ENCODE results near the gene ACMSD. TPM values are rescaled to one million over a fixed set of nuclear protein-coding genes. Genes with fewer than 3 reads are reported as not detected.

ACMSD gene
- total and polyA plus RNA-seq, 3 donors from 2014 or later = 0.25 TPM; not detected in 2

DNA sequence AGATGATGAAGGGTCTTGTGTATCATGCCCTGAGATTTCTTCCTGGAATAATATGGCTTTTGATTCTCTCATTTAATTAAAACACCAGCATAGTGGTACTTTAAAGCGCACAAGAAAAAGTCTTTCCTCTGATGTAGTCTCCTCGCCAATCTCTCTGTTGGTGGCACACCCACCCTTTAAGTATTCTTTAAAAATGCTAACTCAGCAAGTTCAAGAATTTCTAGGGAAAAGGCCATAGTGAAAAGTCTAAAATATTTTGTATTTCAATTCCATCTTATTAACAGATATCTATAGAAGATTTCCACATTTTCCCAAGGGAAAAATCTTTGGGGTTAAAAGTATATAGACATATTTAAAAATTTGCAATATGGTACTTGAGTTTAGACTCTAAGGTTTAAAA is 34.7 kb downstream of the ACMSD start:
- intact Hi-C loops (cut with DNase I; ENCODE audit: low total_unique reads) = no loop called here
- WGBS, 2 donors = 98 to 99% methylated on average over 2 of the region's 2 CpGs
- Histone ChIP-seq H3K36me3 (ENCODE audit: low read depth, missing control alignments) (no peaks in the 10 kb centered on the region), H3K27ac (no peak overlapping the region), H3K9me3 (no peaks in the 10 kb centered on the region), H3K4me3 (no peak overlapping the region), H3K27me3 (no peaks in the 10 kb centered on the region), H3K4me1 (no peaks in the 10 kb centered on the region)
- DNase-seq = no peak
- no peak for TF ChIP-seq POLR2A (IDR thresholded peaks at IDR 0.05)
- TF ChIP-seq, protein P1, sequence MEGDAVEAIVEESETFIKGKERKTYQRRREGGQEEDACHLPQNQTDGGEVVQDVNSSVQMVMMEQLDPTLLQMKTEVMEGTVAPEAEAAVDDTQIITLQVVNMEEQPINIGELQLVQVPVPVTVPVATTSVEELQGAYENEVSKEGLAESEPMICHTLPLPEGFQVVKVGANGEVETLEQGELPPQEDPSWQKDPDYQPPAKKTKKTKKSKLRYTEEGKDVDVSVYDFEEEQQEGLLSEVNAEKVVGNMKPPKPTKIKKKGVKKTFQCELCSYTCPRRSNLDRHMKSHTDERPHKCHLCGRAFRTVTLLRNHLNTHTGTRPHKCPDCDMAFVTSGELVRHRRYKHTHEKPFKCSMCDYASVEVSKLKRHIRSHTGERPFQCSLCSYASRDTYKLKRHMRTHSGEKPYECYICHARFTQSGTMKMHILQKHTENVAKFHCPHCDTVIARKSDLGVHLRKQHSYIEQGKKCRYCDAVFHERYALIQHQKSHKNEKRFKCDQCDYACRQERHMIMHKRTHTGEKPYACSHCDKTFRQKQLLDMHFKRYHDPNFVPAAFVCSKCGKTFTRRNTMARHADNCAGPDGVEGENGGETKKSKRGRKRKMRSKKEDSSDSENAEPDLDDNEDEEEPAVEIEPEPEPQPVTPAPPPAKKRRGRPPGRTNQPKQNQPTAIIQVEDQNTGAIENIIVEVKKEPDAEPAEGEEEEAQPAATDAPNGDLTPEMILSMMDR (IDR thresholded peaks at IDR 0.05) = no peak

DNA sequence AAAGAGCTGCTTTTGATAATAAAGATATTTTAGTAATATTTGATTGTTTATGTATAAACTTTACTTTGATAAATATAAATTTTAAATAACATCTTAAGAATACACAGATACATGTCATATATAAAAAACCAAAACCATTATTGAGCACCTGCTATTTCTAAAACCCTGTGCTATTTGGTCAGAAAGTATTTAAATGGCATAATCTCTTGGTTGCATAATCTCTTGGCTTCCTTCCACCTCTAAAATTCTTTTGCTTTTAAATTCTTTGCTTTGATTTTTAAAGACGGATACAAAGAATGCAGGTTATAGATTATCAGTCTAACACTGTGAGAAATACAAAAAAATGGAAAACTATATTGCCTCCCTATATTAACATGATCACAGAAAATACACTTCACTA is 36.9 kb downstream of the ACMSD start:
- DNase-seq = no peak
- no peaks in the 10 kb centered on the region for H3K9me3 ChIP-seq
- TF ChIP-seq, protein P1 (IDR thresholded peaks at IDR 0.05) = no peak
- TF ChIP-seq POLR2A (IDR thresholded peaks at IDR 0.05) = no peak
- no peaks in the 10 kb centered on the region for H3K4me1 ChIP-seq
- H3K27me3 ChIP-seq = no peaks in the 10 kb centered on the region
- no peak overlapping the region for H3K27ac ChIP-seq
- no peak overlapping the region for H3K4me3 ChIP-seq
- WGBS, 2 donors = 49 to 56% methylated on average over 1 of the region's 1 CpG
- intact Hi-C loops (cut with DNase I; ENCODE audit: low total_unique reads) = no loop called here
- H3K36me3 ChIP-seq (ENCODE audit: low read depth, missing control alignments) = no peaks in the 10 kb centered on the region

DNA sequence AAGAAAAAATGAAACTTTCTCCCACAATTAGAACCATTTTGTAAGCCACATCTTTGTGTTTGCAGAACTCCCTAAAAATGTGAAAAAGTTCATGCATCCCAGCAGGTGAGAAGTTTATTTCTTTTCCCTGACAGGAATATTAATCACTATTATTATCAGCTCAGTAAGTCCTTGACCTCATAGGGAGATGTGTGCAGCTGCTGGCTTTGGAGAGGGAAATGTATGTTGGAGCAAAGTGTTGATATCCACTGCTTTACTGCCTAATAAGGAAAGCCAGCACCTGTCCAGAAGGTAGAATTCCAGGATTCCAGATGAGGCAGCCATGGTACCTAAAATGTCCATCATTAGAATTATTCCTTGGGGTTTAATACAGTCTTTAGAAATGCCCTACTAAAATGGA is 44.4 kb downstream of the ACMSD start:
- Histone ChIP-seq H3K27ac (no peak overlapping the region), H3K36me3 (ENCODE audit: low read depth, missing control alignments) (no peaks in the 10 kb centered on the region), H3K4me3 (no peak overlapping the region), H3K27me3 (no peaks in the 10 kb centered on the region), H3K4me1 (no peaks in the 10 kb centered on the region), H3K9me3 (no peaks in the 10 kb centered on the region)
- no peak for DNase-seq
- TF ChIP-seq, protein P1 (IDR thresholded peaks at IDR 0.05) = no peak
- TF ChIP-seq POLR2A (IDR thresholded peaks at IDR 0.05) = no peak
- intact Hi-C loops (cut with DNase I; ENCODE audit: low total_unique reads) = no loop called here

DNA sequence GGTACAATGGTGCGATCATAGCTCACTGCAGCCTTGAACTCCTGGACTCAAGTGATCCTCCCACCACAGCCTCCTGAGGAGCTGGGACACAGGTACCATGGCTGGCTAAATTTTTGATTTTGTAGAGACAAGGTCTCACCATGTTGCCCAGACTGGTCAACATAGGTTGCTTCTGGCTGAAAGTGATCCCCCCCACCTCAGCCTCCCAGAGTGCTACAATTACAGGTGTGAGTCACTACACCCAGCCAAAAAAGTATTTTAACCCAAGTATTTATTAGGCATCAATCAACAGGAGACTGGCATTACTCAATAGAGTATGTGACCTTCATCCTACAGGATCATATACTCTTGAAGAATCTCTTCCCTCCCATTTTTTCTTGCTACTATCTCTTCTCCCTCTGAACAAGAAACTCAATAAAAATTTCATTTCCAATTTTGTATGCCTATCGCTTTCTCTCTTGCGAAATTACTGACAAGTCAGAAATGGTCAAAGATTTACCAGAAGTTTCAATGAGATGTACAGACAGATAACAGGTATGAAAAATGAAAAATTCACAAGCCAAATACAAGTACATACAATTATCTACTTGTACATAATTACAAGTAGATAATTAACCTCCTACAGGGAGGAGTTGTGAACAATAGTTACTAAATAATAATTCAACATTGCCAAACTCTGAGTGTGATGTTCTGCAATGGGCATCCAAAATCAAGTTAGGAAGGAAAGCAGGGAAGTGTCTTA is 45.3 kb downstream of the ACMSD start:
- Histone ChIP-seq H3K27me3 (no peaks in the 10 kb centered on the region), H3K4me3 (no peak overlapping the region), H3K27ac (no peak overlapping the region), H3K36me3 (ENCODE audit: low read depth, missing control alignments) (no peaks in the 10 kb centered on the region), H3K4me1 (no peaks in the 10 kb centered on the region), H3K9me3 (no peaks in the 10 kb centered on the region)
- TF ChIP-seq POLR2A (IDR thresholded peaks at IDR 0.05) = no peak
- TF ChIP-seq, protein P1 (IDR thresholded peaks at IDR 0.05) = no peak
- intact Hi-C loops (cut with DNase I; ENCODE audit: low total_unique reads) = no loop called here
- no peak for DNase-seq
- 91 to 94% methylated on average over 3 of the region's 3 CpGs for WGBS, 2 donors

DNA sequence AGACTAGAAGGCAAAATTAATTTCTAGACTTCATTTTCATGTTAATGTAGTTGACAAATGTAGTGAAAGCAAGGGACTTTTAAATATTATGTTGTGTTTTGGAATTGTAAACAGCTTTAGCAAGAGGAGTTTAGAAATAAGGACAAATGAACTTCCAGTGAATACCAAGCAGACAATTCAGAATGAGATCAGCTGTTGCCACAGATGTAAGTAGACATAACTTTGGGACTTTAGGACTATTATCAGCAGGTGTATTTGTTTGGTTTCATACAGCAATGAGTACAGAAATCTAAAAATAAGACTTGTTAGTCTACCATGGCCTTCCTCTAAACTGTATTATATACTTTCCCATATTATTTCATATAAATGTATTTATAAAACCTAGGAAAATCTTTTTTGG is 46.0 kb downstream of the ACMSD start:
- no peak for DNase-seq
- intact Hi-C loops (cut with DNase I; ENCODE audit: low total_unique reads) = no loop called here
- Histone ChIP-seq H3K4me1 (no peaks in the 10 kb centered on the region), H3K36me3 (ENCODE audit: low read depth, missing control alignments) (no peaks in the 10 kb centered on the region), H3K27me3 (no peaks in the 10 kb centered on the region), H3K27ac (no peak overlapping the region), H3K9me3 (no peaks in the 10 kb centered on the region), H3K4me3 (no peak overlapping the region)
- TF ChIP-seq, protein P1 (IDR thresholded peaks at IDR 0.05) = no peak
- no peak for TF ChIP-seq POLR2A (IDR thresholded peaks at IDR 0.05)

Measured in testis (tissue), 3 donors.